ENCODE measurements around the gene SRGAP3.

Gene SRGAP3

GRCh38 chr3:9223672-9224071, 25.8 kb downstream of the SRGAP3 start:
- no peak for DNase-seq

GRCh38 chr3:9222956-9223639, 26.3 kb downstream of the SRGAP3 start:
- DNase-seq = no peak

DNA sequence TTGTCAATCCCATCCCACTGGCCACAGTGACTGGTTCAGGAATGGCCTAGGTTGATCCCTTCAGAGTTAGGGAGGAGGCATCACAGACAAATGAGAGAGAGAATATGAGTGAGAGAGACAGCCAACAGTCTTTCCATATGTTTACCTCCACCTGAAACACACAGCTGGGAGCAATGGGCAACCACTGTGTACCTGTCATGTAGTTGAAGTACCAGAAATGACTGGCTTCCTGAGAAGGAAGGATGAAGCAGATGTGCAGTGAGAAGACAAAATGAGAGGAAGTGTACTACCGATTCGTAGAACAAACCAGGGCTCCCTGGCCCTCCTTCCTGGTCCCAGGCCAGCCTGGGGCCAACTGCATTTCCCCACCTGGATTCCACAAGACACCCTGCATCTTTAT, 27.4 kb downstream of the SRGAP3 start:
- no peak for DNase-seq

DNA sequence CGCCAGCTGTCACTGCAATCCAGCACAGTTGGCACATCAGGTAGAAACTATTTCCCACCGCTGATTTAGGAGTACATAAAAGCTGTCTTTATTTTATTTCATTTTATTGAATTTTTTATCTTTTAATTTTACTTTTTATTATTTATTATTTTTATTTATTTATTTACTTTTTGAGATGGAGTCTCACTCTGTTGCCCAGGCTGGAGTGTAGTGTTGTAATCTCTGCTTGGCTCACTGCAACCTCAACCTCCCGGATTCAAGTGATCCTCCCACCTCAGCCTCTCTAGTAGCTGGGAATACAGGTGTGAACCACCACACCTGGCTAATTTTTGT, 31.0 kb downstream of the SRGAP3 start:
- no peak for DNase-seq

- DNase-seq = no peak
Measured at GRCh38 chr3:9217784-9218513, 31.5 kb downstream of the SRGAP3 start.

DNA sequence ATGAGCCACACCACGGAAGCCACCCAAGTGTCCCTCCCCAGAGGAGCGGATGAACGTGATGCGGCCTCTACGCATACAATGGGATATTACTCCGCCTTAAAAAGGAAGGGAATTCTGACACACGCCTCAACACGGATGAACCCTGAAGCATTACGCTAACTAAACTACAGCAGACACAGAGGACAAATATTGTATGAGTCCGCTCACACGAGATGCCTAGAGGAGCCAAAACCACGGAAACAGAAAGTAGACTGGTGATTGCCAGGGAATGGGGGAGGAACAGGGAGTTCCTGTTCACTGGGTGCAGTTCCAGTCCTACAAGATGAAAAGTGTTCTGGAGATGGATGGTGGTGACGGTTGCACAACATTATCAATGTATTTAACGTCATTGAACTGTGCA, 32.7 kb downstream of the SRGAP3 start:
- DNase-seq = no peak

- no peak for DNase-seq
Measured at GRCh38 chr3:9214599-9214998, 34.8 kb downstream of the SRGAP3 start.

GRCh38 chr3:9214185-9214584, 35.3 kb downstream of the SRGAP3 start:
- DNase-seq = no peak

DNA sequence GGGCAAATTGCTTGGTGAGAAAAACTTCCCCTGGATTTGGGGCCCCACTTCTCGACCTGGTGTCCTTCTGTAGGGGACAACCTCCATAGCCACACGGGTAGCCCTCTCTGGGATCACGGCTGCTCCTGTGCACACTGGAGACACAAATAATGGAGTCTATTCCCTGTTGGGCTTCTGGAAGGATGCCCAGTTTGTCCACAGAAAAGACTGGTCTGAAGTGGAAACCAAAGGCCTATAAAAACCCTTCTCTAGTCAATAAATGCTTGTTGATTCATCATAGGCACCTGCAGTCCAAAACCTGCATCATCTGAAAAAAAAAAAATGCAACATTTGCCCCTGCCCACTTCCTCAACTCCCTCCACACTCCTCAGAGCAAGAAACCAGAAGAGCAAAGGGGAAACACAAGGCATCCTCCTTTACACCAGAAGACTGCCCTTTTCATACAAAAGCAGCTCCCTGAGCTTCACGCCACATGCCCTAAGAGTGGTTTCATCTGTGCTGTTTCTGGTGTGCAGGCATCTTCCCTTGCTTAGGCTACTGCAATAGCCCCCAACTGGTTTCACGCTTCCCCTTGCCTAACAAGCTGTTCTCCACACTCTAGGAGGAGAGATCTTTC, 36.3 kb downstream of the SRGAP3 start:
- no peak for DNase-seq

DNA sequence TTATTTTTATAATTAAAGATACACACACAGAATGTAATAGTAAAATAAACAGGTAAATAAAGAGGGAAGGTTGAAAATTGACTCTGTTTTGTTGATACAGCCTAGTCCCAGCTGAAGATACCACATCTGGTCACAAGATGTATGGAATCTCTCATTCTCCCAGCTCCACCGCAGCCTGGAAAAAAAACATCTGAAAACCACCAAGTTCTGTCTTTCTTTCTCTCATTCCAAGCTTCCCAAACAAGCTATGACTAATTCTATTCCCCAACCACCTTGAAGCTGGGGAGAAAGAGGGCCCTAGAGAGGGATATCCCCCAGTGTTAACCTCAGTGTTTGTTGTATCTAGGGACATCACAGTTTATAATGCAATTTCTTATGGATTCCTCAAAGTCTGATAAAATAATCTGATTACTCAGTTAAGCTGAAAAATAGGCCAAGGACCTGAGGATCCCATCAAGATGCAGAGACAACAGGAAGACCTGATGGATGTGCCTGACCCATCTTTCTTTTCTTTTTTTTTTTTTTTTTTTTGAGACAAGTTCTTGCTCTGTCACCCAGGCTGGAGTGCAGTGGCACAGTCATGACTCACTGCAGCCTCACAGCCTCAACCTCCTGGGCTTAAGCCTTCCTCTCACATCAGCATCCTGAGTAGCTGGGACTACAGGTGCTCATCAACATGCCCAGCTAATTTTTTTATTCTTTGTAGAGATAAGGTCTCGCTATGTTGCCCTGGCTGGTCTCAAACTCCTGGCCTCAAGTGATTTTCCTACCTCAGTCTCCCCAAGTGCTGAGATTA, 38.1 kb downstream of the SRGAP3 start:
- no peak for DNase-seq

- no peak for DNase-seq
Measured at GRCh38 chr3:9209777-9210176, 39.7 kb downstream of the SRGAP3 start.

GRCh38 chr3:9208605-9209152, 40.8 kb downstream of the SRGAP3 start:
- no peak for DNase-seq

GRCh38 chr3:9207116-9207763, 42.2 kb downstream of the SRGAP3 start:
- no peak for DNase-seq

DNA sequence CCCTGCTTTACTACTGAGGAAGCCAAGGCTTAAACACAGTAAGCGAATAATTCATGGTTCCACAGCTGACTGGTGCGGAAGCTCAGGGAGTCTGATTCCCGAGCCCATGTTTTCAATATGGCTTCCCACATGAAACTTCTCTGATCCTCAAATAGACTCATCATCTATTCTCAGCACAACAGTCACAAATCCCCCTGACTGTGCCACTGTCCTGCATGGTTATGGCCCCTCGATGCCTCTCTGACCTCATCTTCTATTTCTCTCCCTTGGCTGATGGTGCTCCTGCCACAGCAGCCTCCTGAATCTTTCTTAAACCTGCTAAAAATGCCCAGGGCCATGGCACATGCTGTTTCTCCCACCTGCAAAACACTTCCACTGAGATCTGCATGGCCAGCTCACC, 43.2 kb downstream of the SRGAP3 start:
- no peak for DNase-seq

- DNase-seq = no peak
Measured at GRCh38 chr3:9205345-9206143, 43.9 kb downstream of the SRGAP3 start.

GRCh38 chr3:9204253-9204992, 45.0 kb downstream of the SRGAP3 start:
- DNase-seq = no peak

DNA sequence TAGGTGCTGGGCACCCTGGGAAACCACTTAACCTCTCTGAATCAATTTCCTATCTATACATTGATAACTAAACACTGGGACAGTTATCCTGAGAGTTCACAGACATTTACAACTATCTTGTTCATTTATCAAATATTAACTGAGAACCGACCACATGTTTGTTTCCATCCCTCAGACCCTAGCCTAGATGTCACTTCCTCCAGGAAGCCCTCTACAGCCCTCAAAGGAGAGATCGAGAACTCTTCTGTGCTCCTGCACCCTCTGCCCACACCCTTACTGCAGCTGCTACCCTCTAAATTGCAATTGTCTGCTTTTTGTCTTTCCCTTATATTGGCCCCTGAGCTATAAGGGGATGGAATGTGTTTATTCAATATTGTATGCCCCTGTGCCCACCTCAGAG, 46.1 kb downstream of the SRGAP3 start:
- DNase-seq = no peak

GRCh38 chr3:9202546-9202945, 46.9 kb downstream of the SRGAP3 start:
- no peak for DNase-seq

GRCh38 chr3:9201955-9202354, 47.5 kb downstream of the SRGAP3 start:
- DNase-seq = no peak

GRCh38 chr3:9201266-9201665, 48.2 kb downstream of the SRGAP3 start:
- no peak for DNase-seq

DNA sequence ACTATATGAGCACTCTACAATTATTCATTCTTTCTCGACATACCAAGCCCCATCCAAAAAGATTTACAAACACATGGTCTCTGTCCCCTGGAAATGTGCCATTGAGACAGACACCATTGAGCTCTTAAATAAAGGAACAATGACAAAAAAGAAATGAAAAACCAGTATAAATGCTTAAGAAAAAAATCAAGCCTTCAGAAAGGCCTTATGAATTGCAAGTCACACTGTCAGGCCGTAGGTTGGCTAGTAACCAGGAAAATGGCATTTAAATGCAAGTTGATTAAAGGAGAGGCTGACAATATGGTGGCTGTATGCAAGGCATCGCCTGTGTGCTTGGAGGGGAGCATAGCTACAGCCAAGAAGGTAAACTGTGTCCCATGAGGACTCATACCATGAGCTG, 49.7 kb downstream of the SRGAP3 start:
- no peak for DNase-seq
